Fibroblast of villous mesenchyme (primary cell): ENCODE data around the gene KLHL5. TPM values are rescaled to one million over a fixed set of nuclear protein-coding genes. Genes with fewer than 3 reads are reported as not detected.

ENCODE experiments used
- DNase-seq: peaks from one replicate; pipeline ENCODE4 v3.0.0-alpha.2; 2010; ENCODE audit warnings: low read depth
- H3K4me3 ChIP-seq: 2 replicates; pipeline ENCODE4 v1.5.1; 2011; ENCODE audit warnings: low read depth, mild to moderate bottlenecking, low read length
- CTCF ChIP-seq: IDR thresholded peaks from 2 replicates; pipeline ENCODE4 v1.5.1; 2012; ENCODE audit warnings: low read depth, mild to moderate bottlenecking, low read length; ENCODE audit not compliant: insufficient read depth
- total RNA-seq: library from RNA; depleted of rRNA; stranded (reverse); fragments of >200 nt; gene quantifications from 2 replicates; pipeline ENCODE4 v1.2.3, GENCODE V29; 2012

The KLHL5 gene
- total RNA-seq, 1 donor, result 156 TPM

- no peak for DNase-seq
- TF ChIP-seq CTCF, result no peak
- H3K4me3 ChIP-seq, result no peak overlapping the region
These were observed 1.4 kb downstream of the KLHL5 start for GRCh38 chr4:39063430-39063829.

GRCh38 chr4:39066371-39066770 is 4.3 kb downstream of the KLHL5 start:
- peak; percentile 48 for DNase-seq
- no peak for TF ChIP-seq CTCF
- no peak overlapping the region for H3K4me3 ChIP-seq

GRCh38 chr4:39067031-39067430 is 5.0 kb downstream of the KLHL5 start:
- TF ChIP-seq CTCF, result no peak
- no peak for DNase-seq
- H3K4me3 ChIP-seq, result no peak overlapping the region

- H3K4me3 ChIP-seq, result no peak overlapping the region
- no peak for TF ChIP-seq CTCF
- no peak for DNase-seq
These were observed 5.4 kb downstream of the KLHL5 start for GRCh38 chr4:39067451-39067850.

- DNase-seq, result no peak
- no peak overlapping the region for H3K4me3 ChIP-seq
- TF ChIP-seq CTCF, result no peak
These were observed 6.9 kb downstream of the KLHL5 start for GRCh38 chr4:39068907-39069306.

- TF ChIP-seq CTCF, result no peak
- no peak for DNase-seq
- H3K4me3 ChIP-seq, result no peak overlapping the region
These were observed 16.8 kb downstream of the KLHL5 start for GRCh38 chr4:39078829-39079228.

GRCh38 chr4:39083164-39083563 is 21.1 kb downstream of the KLHL5 start:
- H3K4me3 ChIP-seq, result no peak overlapping the region
- TF ChIP-seq CTCF, result no peak
- no peak for DNase-seq
